GM23338 (cell line): ENCODE results near the gene TPSAB1. TPM values are rescaled to one million over a fixed set of nuclear protein-coding genes. Genes with fewer than 3 reads are reported as not detected.

ENCODE experiments used
- ATAC-seq: fragments of 200-7000 bp; cut with Tn5 transposase; 3 replicates; pipeline ENCODE4 v1.9.1; 2020
- DNase-seq: peaks from one replicate; pipeline ENCODE4 v3.0.0-alpha.2; 2015; ENCODE audit warnings: low spot score
- H2AFZ ChIP-seq: fragments of 200-600 bp; sonication (generic); 2 replicates; pipeline ENCODE4 v1.8.0; 2016; ENCODE audit warnings: antibody characterized with exemption, mild to moderate bottlenecking, moderate library complexity
- H3F3A ChIP-seq: fragments of 200-600 bp; sonication (generic); replicated peaks from 2 replicates; pipeline ENCODE4 v1.8.0; 2017; ENCODE audit warnings: antibody characterized with exemption, mixed run types, low read depth
- H3K27ac ChIP-seq: fragments of 200-600 bp; sonication (generic); 2 replicates; pipeline ENCODE4 v1.6.1; 2016; ENCODE audit warnings: low read depth
- H3K27me3 ChIP-seq: fragments of 200-600 bp; sonication (generic); 2 replicates; pipeline ENCODE4 v1.8.0; 2016; ENCODE audit warnings: mild to moderate bottlenecking, mixed run types, moderate library complexity; ENCODE audit not compliant: insufficient read depth
- H3K36me3 ChIP-seq: fragments of 200-600 bp; sonication (generic); 2 replicates; pipeline ENCODE4 v1.8.0; 2016; ENCODE audit warnings: mild to moderate bottlenecking; ENCODE audit not compliant: insufficient read depth
- H3K4me1 ChIP-seq: fragments of 200-600 bp; sonication (generic); 2 replicates; pipeline ENCODE4 v1.8.0; 2016; ENCODE audit warnings: mild to moderate bottlenecking, moderate library complexity; ENCODE audit not compliant: insufficient read depth
- H3K4me2 ChIP-seq: fragments of 200-600 bp; sonication (generic); 2 replicates; pipeline ENCODE4 v1.7.1; 2017; ENCODE audit warnings: mixed run types
- H3K4me3 ChIP-seq: fragments of 200-600 bp; sonication (generic); 2 replicates; pipeline ENCODE4 v1.6.1; 2016; ENCODE audit warnings: mixed run types
- H3K79me2 ChIP-seq: fragments of 200-600 bp; sonication (generic); replicated peaks from 2 replicates; pipeline ENCODE4 v1.8.0; 2017; ENCODE audit warnings: mild to moderate bottlenecking; ENCODE audit not compliant: insufficient read depth
- H3K9me2 ChIP-seq: fragments of 200-600 bp; sonication (generic); 2 replicates; pipeline ENCODE4 v1.8.0; 2017; ENCODE audit not compliant: insufficient read depth
- H4K20me1 ChIP-seq: fragments of 200-600 bp; sonication (generic); replicated peaks from 2 replicates; pipeline ENCODE4 v1.8.0; 2017; ENCODE audit warnings: mild to moderate bottlenecking; ENCODE audit not compliant: insufficient read depth
- H3K27ac Mint-ChIP-seq: 2 replicates; pipeline ENCODE4 v1.8.0; 2020; ENCODE audit warnings: inconsistent platforms, mild to moderate bottlenecking, moderate library complexity, mixed read lengths
- H3K27me3 Mint-ChIP-seq: 3 replicates; pipeline ENCODE4 v1.8.0; 2022; ENCODE audit warnings: low read depth, mild to moderate bottlenecking, moderate library complexity, mixed read lengths, inconsistent platforms; ENCODE audit not compliant: insufficient read depth, poor library complexity
- H3K36me3 Mint-ChIP-seq: 3 replicates; pipeline ENCODE4 v1.8.0; 2021; ENCODE audit warnings: low read depth, mild to moderate bottlenecking, inconsistent platforms, moderate library complexity, mixed read lengths
- H3K4me1 Mint-ChIP-seq: 3 replicates; pipeline ENCODE4 v1.8.0; 2020; ENCODE audit warnings: mild to moderate bottlenecking, inconsistent platforms, mixed read lengths
- H3K4me3 Mint-ChIP-seq: 3 replicates; pipeline ENCODE4 v1.8.0; 2021; ENCODE audit warnings: moderate library complexity, mild to moderate bottlenecking, inconsistent platforms, mixed read lengths
- H3K9me3 Mint-ChIP-seq: 3 replicates; pipeline ENCODE4 v1.8.0; 2020; ENCODE audit warnings: moderate library complexity, mild to moderate bottlenecking, inconsistent platforms, mixed read lengths
- CREB1 ChIP-seq: fragments of 250-450 bp; sonication (Bioruptor Pico); IDR thresholded peaks from 2 replicates; pipeline ENCODE4 v1.5.0; 2020; ENCODE audit warnings: low read depth, mild to moderate bottlenecking, moderate library complexity
- EZH2 ChIP-seq: fragments of 200-600 bp; sonication (generic); IDR thresholded peaks from one replicate; pipeline ENCODE4 v1.8.0; 2017; ENCODE audit warnings: antibody characterized with exemption, mild to moderate bottlenecking, low read depth; ENCODE audit not compliant: unreplicated experiment
- EZH2phosphoT487 ChIP-seq: fragments of 200-600 bp; sonication (generic); IDR thresholded peaks from one replicate; pipeline ENCODE4 v1.8.1; 2018; ENCODE audit warnings: antibody characterized with exemption; ENCODE audit not compliant: unreplicated experiment
- JUNB ChIP-seq: IDR thresholded peaks from one replicate; pipeline ENCODE4 v1.6.1; 2016; ENCODE audit warnings: antibody characterized with exemption; ENCODE audit not compliant: unreplicated experiment
- NANOG ChIP-seq: IDR thresholded peaks from 2 replicates; pipeline ENCODE4 v1.6.1; 2016; ENCODE audit warnings: antibody characterized with exemption, borderline replicate concordance
- STAT1 ChIP-seq: IDR thresholded peaks from one replicate; pipeline ENCODE4 v1.6.1; 2016; ENCODE audit warnings: antibody characterized with exemption; ENCODE audit not compliant: unreplicated experiment
- ZNF114 ChIP-seq: fragments of 250-450 bp; sonication (Bioruptor Pico); IDR thresholded peaks from 2 replicates; pipeline ENCODE4 v1.5.0; 2020; ENCODE audit warnings: mild to moderate bottlenecking, moderate library complexity
- ZNF331 ChIP-seq: fragments of 250-450 bp; sonication (Bioruptor Pico); IDR thresholded peaks from 2 replicates; pipeline ENCODE4 v1.5.0; 2020; ENCODE audit warnings: low read depth, mild to moderate bottlenecking, moderate library complexity
- polyA plus RNA-seq: library from polyadenylated mRNA; unstranded; fragments of >200 nt; fragmentation: Nextera tagmentation; extraction: Ambion mirVana; gene quantifications from 2 replicates; pipeline ENCODE4 v1.2.1, GENCODE V29; 2016
- total RNA-seq: library from RNA; depleted of rRNA; stranded (reverse); fragments of >200 nt; shearing (Covaris generic); gene quantifications from 2 replicates; pipeline ENCODE4 v1.2.3, GENCODE V29; 2014
- TF ChIP-seq, protein P1 (sequence below): IDR thresholded peaks from one replicate; pipeline ENCODE4 v1.6.1; 2018; ENCODE audit warnings: antibody characterized with exemption; ENCODE audit not compliant: unreplicated experiment
- TF ChIP-seq, protein P2 (sequence below), 2 experiments: fragments of 200-600 bp in 1 of 2; sonication (generic) in 1 of 2; conservative IDR thresholded peaks; 2 replicates each; pipeline versions ENCODE4 v1.5.1 to v1.6.1; 2016 to 2017; ENCODE audit warnings: antibody characterized with exemption in 2 of 2, low read depth in 2 of 2, mild to moderate bottlenecking in 2 of 2, moderate library complexity in 1 of 2
- TF ChIP-seq, protein P3 (sequence below): fragments of 250-450 bp; sonication (Bioruptor Pico); IDR thresholded peaks from 2 replicates; pipeline ENCODE4 v1.5.0; 2020; ENCODE audit warnings: mild to moderate bottlenecking, moderate library complexity

The TPSAB1 gene
- total and polyA plus RNA-seq, 2 experiments from 2014 or later: not detected

DNA sequence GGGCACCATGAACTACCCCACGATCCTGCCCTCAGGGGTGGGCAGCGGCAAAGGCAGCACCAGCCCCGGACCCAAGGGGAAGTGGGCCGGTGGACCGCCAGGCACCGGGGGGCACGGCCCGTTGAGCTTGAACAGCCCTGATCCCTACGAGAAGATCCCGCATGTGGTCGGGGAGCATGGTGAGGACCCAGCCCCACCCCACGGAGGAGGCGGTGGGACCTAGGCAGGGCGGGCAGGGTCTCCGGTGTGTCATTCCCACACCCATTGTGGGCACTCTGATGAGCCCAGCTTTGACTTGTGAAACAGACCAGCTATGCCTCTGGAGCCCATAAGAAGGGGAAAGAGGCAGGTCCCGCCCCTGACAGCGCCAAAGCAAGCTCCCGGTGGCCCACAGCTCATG is 38.2 kb upstream of the TPSAB1 start (continued):
- TF ChIP-seq, protein P1, sequence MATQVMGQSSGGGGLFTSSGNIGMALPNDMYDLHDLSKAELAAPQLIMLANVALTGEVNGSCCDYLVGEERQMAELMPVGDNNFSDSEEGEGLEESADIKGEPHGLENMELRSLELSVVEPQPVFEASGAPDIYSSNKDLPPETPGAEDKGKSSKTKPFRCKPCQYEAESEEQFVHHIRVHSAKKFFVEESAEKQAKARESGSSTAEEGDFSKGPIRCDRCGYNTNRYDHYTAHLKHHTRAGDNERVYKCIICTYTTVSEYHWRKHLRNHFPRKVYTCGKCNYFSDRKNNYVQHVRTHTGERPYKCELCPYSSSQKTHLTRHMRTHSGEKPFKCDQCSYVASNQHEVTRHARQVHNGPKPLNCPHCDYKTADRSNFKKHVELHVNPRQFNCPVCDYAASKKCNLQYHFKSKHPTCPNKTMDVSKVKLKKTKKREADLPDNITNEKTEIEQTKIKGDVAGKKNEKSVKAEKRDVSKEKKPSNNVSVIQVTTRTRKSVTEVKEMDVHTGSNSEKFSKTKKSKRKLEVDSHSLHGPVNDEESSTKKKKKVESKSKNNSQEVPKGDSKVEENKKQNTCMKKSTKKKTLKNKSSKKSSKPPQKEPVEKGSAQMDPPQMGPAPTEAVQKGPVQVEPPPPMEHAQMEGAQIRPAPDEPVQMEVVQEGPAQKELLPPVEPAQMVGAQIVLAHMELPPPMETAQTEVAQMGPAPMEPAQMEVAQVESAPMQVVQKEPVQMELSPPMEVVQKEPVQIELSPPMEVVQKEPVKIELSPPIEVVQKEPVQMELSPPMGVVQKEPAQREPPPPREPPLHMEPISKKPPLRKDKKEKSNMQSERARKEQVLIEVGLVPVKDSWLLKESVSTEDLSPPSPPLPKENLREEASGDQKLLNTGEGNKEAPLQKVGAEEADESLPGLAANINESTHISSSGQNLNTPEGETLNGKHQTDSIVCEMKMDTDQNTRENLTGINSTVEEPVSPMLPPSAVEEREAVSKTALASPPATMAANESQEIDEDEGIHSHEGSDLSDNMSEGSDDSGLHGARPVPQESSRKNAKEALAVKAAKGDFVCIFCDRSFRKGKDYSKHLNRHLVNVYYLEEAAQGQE: no peak
- TF ChIP-seq EZH2phosphoT487 (no peak), EZH2 (no peak), ZNF331 (CRISPR knock-in tag) (no peak), ZNF114 (CRISPR knock-in tag) (no peak), CREB1 (CRISPR knock-in tag) (no peak), NANOG (no peak), STAT1 (no peak)
- TF ChIP-seq, protein P2, sequence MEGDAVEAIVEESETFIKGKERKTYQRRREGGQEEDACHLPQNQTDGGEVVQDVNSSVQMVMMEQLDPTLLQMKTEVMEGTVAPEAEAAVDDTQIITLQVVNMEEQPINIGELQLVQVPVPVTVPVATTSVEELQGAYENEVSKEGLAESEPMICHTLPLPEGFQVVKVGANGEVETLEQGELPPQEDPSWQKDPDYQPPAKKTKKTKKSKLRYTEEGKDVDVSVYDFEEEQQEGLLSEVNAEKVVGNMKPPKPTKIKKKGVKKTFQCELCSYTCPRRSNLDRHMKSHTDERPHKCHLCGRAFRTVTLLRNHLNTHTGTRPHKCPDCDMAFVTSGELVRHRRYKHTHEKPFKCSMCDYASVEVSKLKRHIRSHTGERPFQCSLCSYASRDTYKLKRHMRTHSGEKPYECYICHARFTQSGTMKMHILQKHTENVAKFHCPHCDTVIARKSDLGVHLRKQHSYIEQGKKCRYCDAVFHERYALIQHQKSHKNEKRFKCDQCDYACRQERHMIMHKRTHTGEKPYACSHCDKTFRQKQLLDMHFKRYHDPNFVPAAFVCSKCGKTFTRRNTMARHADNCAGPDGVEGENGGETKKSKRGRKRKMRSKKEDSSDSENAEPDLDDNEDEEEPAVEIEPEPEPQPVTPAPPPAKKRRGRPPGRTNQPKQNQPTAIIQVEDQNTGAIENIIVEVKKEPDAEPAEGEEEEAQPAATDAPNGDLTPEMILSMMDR (conservative IDR thresholded peaks at IDR 0.05; ENCODE audit: low read depth in 2 of 2): no peak

DNA sequence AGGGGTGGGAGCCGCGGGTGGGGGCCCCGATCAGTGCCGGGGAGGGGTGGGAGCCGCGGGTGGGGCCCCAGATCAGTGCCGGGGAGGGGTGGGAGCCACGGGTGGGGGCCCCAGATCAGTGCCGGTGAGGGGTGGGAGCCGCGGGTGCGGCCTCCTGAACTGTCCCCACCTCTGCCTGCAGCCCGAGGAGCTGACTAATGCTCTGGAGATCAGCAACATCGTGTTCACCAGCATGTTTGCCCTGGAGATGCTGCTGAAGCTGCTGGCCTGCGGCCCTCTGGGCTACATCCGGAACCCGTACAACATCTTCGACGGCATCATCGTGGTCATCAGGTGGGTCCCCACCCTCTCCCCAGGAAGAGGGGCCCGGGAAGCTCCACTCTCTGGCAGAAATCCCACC is 35.6 kb upstream of the TPSAB1 start:
- no peak overlapping the region for H3K27ac ChIP-seq
- H3F3A ChIP-seq: no peaks in the 10 kb centered on the region
- H3K36me3 Mint-ChIP-seq: peaks cover 7% of the 10 kb centered on the region; the same call in 2 of the 3 replicates
- no peaks in the 10 kb centered on the region for H3K36me3 ChIP-seq
- no peaks in the 10 kb centered on the region for H3K9me2 ChIP-seq
- TF ChIP-seq JUNB: no peak
- no peak for TF ChIP-seq EZH2
- no peak for TF ChIP-seq CREB1 (CRISPR knock-in tag)
- no peak for TF ChIP-seq NANOG
- TF ChIP-seq, protein P3, sequence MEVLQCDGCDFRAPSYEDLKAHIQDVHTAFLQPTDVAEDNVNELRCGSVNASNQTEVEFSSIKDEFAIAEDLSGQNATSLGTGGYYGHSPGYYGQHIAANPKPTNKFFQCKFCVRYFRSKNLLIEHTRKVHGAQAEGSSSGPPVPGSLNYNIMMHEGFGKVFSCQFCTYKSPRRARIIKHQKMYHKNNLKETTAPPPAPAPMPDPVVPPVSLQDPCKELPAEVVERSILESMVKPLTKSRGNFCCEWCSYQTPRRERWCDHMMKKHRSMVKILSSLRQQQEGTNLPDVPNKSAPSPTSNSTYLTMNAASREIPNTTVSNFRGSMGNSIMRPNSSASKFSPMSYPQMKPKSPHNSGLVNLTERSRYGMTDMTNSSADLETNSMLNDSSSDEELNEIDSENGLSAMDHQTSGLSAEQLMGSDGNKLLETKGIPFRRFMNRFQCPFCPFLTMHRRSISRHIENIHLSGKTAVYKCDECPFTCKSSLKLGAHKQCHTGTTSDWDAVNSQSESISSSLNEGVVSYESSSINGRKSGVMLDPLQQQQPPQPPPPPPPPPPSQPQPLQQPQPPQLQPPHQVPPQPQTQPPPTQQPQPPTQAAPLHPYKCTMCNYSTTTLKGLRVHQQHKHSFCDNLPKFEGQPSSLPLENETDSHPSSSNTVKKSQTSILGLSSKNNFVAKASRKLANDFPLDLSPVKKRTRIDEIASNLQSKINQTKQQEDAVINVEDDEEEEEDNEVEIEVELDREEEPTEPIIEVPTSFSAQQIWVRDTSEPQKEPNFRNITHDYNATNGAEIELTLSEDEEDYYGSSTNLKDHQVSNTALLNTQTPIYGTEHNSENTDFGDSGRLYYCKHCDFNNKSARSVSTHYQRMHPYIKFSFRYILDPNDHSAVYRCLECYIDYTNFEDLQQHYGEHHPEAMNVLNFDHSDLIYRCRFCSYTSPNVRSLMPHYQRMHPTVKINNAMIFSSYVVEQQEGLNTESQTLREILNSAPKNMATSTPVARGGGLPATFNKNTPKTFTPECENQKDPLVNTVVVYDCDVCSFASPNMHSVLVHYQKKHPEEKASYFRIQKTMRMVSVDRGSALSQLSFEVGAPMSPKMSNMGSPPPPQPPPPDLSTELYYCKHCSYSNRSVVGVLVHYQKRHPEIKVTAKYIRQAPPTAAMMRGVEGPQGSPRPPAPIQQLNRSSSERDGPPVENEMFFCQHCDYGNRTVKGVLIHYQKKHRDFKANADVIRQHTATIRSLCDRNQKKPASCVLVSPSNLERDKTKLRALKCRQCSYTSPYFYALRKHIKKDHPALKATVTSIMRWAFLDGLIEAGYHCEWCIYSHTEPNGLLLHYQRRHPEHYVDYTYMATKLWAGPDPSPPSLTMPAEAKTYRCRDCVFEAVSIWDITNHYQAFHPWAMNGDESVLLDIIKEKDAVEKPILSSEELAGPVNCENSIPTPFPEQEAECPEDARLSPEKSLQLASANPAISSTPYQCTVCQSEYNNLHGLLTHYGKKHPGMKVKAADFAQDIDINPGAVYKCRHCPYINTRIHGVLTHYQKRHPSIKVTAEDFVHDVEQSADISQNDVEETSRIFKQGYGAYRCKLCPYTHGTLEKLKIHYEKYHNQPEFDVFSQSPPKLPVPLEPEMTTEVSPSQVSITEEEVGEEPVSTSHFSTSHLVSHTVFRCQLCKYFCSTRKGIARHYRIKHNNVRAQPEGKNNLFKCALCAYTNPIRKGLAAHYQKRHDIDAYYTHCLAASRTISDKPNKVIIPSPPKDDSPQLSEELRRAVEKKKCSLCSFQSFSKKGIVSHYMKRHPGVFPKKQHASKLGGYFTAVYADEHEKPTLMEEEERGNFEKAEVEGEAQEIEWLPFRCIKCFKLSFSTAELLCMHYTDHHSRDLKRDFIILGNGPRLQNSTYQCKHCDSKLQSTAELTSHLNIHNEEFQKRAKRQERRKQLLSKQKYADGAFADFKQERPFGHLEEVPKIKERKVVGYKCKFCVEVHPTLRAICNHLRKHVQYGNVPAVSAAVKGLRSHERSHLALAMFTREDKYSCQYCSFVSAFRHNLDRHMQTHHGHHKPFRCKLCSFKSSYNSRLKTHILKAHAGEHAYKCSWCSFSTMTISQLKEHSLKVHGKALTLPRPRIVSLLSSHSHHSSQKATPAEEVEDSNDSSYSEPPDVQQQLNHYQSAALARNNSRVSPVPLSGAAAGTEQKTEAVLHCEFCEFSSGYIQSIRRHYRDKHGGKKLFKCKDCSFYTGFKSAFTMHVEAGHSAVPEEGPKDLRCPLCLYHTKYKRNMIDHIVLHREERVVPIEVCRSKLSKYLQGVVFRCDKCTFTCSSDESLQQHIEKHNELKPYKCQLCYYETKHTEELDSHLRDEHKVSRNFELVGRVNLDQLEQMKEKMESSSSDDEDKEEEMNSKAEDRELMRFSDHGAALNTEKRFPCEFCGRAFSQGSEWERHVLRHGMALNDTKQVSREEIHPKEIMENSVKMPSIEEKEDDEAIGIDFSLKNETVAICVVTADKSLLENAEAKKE (CRISPR knock-in tag): no peak
- no peak for TF ChIP-seq ZNF114 (CRISPR knock-in tag)
- ATAC-seq: no peak
- no peak overlapping the region for H3K27ac Mint-ChIP-seq
- no peaks in the 10 kb centered on the region for H4K20me1 ChIP-seq
- peaks cover 15% of the 10 kb centered on the region for H3K27me3 Mint-ChIP-seq
- H3K4me1 ChIP-seq: no peaks in the 10 kb centered on the region
- no peak overlapping the region for H3K4me3 ChIP-seq
- no peaks in the 10 kb centered on the region for H3K9me3 Mint-ChIP-seq
- H3K4me1 Mint-ChIP-seq: no peaks in the 10 kb centered on the region
- H3K4me3 Mint-ChIP-seq: no peak overlapping the region
- no peak overlapping the region for H3K4me2 ChIP-seq
- no peaks in the 10 kb centered on the region for H3K27me3 ChIP-seq
- H2AFZ ChIP-seq: no peak overlapping the region
- no peak for DNase-seq
- no peaks in the 10 kb centered on the region for H3K79me2 ChIP-seq
